NCI-H69 (cell line): ENCODE data around the gene HOXA2.

Experiments
- DNase-seq: peaks from one replicate; lab custom pipeline; 2025; lab: John Stamatoyannopoulos, UW

Gene HOXA2

DNA sequence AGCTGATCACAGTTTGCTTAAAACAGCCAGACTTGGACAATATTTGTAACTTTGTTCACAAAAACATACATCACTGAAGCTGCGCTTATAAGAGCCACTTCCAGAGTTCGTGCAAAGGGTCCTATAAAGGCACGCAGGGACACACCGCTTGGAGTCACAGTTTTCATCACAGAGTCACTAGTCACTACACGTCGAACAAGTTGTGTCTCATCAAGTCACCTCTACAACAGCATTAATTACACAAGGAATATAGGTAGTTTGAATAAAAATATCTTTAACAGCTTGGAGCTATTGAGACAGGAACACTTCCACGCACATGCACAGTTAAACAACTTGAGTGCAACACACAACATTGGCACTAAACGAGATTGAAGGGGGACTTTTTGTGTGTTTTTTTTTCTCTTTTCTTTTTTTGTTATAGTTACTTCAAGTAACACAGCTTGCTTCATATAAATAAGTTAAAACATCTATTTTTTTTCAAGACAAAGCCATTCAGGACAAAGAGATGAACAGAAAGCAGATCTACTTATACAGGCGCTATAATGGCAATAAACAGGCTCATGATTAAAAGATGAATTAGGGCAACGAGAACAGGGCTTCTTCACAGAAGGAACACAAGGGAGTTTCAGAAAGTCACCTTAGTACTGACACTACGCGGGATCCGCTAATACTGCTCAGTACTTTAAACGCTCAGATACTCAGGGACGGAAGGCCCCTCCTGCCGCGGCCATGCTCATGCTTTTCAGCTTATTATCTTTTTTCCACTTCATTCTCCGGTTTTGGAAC is 38.8 kb upstream of the HOXA2 start:
- no peak for DNase-seq

DNA sequence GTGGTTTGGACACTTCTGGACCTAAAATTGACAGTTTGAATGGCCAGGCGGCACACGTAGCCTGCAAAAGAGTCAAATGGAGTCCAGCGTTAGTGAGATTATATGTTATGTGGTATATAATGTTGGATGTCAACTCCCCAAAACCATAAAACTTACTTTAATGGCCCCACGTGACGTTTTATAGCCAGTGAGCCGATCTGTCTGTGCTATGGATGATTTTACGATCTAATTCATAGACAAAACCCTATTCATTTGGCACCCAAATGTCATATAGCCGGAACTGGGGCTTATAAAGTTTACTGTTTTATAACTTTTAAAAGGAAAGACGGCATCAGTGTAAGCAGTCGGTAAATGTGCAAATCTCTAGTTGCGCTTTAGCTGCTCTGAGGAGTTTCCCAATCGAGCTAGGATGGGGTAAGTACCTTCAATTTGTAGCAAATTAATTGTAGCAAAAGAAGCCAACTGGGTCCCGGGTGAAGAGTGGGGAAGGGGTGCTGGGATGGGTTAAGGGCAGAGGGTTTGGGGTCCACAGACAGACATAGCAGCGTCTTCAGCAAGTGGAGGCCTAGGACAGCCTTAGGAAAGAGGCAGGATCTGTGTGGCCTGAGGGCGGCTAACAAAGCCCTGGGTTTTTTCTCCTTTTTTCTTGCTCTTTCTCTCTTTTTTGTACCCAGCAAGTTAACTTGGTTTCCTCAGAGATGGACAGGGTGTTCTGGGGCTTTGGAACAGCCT is 37.8 kb upstream of the HOXA2 start:
- DNase-seq = no peak

DNA sequence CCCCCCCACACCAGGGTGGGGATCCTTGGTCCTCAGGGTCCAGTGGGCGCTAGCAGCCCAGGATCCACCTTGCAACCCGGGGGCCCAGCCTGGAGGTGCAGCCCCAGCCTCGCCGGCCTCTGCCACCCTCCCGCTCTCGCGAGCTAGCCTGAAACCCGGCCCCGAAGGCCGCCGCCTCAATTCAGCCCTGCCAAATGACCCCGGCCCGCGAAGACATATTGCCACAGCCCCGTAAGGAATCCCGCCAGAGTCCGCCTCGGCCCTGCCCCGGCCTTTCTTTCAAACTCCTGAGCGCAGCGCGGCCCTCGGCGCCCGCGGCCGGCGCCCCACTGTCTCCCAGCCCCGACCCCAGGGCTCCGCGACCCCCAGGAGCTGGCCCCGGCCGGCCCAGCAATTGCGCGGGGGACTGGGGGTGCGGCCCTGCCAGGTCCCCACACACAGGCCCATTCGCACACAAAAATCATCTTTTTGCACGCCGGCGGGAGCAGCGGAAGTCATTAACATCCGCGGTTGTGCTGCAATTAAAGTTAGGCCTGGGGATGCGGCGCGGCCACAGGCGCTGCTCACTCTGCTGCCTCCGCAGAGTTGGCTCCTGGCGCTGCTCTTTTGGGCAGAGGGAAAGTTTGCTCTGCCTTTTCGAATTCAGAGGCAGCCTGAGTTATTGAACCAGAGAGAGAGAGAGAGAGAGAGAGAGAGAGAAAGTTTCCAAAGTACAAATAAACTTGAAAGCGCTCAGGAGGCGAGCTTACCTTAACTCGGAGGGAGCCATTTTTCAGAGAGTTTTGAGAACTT is 37.0 kb upstream of the HOXA2 start:
- DNase-seq = no peak

DNA sequence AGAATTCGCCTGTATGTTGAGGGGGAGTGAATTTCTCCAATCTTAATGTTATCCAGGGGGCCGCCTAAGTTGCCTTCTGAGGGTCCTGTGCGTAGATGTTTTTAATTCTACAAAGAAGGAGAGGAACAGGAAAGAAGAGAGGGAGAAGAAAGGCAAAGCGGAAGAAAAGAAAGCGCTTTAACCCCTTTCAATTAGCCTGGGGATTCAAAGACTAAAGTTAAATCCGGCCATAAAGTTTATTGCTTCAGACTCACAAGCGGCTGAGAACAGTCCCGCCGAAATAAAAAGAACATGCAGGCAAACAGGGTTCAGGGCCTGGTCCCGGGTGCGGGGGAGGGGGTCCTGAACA is 36.5 kb upstream of the HOXA2 start:
- DNase-seq = no peak

DNA sequence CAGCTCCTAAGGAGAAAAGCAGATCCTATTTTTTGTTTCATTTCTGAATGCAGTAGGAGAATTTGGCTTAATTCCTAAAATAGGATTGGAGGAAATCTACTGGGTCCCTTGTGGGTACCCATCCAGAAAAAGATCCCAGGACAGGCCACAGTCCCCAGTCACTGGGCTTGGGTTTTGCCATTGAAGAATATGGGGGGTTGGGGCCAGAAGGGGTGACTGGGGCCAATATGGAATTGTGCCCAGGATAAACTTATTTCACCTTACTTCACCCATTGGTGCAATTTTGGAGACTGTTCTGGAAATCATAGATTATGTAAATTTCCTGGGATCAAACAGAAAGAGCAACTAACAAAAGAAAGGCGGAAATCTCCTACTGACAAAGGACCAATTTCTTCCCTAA is 36.0 kb upstream of the HOXA2 start:
- DNase-seq = no peak

DNA sequence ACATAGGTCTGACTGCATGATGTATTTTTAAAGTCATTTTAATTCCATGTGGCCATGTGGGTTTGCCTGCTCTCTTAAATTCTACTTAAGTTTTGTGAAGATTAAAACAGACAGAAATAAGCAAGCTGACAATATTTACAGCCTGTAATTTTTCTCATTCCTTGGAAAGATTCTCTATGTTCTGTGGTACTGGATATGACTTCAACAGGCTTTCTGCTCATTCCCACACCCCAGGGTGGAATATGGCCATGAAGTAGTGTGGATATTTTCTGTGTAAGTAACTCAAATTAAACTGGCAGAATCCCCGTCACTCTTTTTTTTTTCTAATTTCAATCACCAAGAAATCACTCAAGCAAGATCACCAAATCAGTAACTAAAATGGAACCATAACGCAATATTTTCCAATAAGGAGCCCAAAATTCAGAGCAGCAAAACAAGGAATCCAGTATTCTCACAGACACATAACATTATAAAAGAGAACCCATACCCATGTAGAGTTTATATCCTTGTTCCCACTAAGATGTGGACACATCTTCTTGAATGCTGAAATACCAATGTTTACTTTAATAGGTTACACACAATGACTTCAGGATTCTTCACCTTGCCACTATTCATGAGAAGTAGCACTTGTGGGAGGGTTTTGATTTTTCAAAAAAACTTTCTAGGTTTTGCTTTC is 35.3 kb upstream of the HOXA2 start:
- DNase-seq = no peak

DNA sequence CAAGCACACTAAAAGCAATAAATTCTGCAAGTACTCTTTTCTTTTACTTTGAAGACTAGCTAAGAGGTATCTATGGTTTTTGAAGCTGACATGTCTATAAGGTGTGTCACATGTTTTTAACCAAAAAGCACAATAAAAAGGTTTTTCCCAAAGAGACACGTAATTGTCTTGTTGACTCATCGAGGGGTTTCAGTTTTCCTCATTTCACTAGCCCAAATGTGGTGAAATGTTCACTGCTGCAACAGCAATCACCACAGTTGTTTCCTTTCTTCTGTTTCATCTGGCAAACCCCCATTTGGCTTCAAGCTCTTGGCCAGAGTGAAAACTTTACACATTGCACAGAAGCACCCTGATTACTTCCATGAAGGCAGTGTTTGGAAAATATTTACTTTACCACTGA is 31.9 kb upstream of the HOXA2 start:
- peak; percentile 37 for DNase-seq

DNA sequence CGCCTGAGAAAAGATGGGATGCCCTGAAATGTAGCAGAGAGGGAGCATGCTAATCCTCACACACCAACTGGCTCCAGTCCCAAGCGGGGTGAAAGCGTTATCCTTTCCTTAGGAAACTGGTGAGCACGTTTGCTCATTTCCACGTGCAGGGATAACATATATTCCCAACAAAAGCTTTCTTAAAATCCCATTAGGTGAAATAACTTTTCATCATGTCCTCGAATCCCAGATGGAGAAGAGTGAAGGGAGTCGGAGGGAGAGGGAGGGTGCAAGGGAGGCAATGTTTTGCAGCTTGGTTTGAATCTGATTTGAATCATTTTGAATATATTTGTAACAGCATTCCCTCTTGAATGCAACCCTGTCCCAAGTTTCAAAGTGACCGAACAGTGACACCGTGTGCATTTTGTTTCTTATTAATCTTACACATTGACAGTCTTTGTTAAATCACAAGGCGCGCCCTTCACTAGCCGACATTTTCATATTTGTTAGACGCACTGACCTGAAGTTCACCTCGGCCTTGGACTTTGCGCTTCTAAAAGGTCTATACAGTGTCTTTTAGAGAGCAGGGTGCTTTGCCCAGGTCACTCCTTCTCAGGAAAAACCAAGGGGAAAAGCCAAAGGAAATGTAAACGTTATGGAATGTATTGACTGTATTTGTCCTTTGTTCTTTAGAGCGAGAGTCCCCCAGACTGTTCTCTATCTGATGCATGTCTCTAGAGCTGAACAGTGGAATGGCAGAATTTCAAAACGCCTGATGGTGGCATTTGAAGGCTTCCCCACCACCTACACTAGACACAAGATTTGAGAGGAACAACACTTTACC is 31.1 kb upstream of the HOXA2 start:
- DNase-seq = peak; percentile 30

DNA sequence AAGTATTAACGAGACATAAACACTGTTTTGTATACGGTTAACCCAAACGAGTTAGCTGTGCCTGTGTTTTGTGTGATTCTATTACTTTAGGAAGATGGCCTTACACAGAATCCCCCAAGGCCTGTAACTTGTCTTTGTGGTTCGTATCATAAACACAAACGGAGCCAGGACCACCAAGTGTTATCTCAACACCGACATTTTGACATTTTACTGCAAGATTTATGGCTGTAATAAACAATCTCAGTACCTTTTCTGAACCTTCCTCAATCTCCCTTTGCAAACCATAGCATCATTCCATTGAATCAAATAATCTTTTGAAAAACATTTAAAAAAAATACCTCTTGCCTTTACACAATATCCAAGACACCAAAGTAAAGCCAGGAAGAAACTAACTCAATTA is 30.5 kb upstream of the HOXA2 start:
- DNase-seq = no peak

DNA sequence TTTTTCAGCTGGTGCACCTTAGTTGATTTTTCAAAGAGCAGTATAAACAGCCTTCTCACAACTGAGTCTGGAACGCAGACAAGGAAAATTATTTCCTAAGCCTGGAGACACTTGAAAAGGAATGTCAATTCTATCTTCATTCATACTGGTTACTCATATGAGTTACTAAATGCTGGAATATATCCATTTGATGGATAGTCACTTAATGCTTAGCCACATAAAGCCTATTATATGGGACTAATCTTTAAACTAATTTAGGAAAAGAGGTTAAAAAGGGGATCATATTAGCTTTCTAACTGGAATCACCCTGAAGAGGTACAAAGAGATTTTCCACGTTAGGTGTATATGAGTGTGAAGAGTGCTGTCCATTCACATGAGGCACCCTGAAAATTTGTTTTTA is 29.7 kb upstream of the HOXA2 start:
- DNase-seq = no peak

DNA sequence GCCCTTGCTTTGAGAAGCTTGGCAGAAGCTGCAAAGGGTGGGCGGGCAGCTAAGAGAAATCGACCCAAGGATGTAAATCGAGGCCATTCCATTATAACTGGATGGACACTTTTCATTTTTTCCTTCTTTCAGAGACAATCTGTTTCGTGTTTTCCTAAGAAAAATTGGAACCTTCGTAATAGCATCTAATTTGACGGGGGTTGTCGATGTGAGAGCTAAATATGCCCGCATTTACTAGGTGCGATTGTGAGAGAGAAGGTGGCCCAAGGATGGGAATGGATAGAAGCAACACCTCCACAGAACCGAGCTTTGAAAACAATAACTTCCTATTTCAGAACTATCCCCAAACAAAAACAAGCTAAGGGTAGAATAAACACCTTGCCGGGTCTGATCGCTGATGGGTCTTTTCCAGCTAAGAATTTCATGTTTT is 28.9 kb upstream of the HOXA2 start:
- DNase-seq = no peak

DNA sequence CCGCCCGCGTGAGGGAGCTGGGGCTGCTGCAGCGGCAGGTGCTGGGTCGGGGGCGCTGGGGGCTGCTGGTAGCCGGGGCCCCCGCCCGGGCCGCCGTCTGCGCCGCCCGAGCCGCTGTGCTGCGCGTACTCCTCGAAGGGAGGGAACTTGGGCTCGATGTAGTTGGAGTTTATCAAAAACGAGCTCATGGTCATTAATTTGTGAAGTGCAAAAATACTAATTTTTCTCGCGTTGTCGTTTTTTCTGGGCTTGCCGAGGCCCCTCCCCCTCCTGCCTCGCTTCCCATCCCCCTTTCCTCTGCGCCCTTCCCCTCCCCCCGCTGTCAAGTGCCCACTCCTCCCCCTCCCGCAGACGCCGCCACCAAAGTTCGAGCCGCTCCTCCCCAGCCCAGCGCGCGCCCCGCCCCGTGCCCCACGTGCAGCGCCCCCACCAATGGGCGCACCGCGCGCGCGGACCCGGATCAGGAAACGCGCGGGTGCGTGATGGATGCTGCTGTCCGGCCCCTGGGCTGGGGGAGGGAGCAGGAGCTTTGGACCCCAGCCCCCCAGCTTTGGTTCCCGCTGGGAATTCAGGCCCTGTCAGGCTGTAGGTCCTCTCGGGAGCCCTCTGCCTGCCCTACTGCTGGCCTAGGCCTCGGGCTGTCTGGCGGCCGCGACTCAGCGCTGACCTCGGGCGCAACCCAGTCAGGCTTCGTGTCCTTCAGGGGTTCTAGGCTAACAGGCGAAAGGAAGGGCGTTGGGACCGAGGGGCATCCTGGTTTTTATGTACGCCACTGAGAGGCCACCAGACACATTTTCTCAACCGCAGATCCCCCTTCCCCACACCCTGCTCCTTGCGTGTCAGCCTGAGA is 28.3 kb upstream of the HOXA2 start, which contains the start of gene HOXA4:
TSS of gene HOXA4 (minus strand) at position 218 of the 850 bp plus-strand sequence. CDS start at position 194, 24 bp downstream.
- no peak for DNase-seq

DNA sequence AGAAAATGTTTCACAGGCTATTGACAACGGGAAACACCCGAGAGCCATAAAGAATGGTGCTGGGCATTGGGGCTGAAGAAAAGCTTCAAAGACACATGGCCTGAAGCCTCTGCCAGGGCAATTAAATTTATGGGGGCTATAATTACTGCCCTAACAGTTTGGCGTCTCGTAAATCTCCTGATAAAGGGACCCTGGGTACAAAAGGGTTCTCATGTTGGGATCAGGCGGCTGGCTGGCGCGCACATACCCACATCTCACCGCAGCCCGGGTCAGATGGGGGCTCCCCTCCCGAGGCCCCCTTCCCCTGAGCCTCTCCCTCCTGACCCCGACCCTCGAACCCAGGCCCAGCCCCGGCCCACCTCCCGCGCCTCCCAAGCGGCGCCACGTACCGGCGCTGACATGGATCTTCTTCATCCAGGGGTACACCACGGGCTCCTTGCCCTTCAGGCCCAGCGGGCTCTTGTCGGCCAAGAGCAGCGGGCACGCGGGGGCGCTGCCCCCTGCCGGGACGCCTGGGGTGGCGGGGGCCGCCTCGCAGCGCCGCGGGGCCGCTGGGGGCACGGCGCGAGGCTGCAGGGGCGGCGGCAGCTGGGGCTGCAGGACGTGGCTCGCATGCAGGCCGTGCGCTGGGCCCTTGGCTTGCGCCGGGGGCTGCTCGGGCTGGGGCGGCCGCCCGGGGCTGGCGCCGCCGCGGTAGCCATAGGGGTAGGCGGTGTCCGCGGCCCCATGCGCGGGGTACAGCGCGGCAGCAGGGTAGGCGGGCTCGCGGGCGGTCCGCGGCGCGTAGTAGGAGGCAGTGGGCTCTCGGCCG is 27.5 kb upstream of the HOXA2 start:
- DNase-seq = peak; percentile 95

DNA sequence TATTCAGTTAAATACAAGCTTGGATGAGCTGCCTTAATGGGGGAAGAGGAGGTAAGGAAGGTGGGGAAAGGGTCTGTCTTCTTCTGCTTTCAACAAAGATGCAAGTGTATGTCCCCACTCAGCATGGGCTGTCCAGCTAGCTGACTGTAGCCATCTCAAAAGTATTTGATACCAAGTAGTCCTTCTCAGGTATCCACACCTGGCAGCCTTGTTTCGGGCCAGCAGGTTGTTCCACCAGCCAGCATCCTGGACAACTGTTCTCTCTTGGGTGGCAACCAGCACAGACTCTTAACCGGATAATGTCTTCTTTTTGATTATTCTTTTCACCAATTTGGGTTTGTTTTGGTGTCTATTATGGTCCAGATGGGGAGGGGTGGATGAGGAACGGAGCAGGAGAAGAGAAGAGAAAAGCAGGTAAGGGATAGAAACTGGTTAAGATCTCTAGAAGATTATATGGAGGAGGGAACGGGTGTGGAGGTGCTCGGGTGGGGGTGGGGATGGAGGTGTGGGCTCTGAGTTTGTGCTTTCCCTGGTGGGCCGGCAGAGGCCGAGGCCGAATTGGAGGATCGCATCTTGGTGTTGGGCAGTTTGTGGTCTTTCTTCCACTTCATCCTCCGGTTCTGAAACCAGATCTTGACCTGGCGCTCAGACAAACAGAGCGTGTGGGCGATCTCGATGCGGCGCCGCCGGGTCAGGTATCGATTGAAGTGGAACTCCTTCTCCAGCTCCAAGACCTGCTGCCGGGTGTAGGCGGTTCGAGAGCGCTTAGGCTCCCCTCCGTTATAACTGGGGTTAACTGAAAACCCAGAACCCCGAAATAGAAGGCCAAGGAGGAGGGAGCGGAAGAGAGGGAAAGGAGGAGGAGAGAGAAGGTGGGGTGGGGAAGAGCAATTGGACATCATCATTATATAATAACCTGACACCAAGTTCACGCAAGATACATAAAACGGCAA is 26.6 kb upstream of the HOXA2 start:
- DNase-seq = no peak

DNA sequence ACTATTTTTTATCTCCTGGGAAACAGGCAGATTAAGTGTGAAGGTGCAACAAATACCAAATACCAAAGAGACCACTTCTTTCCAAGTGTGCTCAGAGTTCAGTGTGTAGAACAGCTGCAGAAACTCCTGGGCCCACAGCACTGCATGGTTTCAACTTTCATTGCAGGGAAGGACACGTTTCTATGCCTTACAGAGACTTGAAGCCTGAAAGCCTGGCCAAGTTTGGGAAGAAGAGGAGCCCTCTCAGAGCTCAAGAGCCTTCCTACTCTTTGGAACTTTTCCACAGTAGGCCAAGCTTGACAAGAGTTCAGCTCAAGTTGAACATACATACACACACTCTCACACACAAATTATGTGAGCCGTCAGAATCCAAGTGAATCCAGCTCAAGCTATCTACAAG is 25.6 kb upstream of the HOXA2 start:
- peak; percentile 18 for DNase-seq

DNA sequence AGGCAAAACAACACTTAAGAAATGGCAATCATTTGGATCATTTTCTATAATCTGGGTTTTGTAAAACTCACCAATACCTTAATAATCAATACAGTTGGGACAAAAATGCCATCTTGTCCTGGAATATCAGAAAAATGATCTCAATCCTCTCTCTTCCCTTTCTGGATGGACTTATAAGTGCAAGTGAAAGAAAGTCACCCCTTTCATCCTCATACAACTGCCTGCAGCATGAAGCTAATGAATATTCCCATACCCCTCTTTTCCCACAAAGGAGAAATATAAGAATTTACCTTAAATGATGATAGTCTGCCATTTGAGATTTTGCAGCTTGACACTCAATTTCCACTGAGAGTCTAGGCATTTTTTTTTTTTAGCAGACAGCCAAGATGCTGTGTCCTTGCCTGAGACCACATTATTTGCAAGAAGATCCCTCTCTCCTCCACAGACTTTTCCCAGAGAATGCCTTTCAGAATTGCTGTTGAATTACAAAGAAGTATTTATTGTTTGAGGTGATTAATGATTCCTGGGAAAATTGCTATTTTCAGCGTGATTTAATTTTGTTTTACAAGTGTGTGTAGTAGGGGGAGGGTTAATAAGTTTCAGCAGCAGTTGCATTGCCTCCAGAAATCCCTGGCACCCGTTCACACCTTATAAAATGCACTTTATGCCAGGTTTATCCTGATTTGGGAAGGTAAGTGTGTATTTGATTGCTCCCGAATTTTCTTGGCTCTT is 24.3 kb upstream of the HOXA2 start:
- no peak for DNase-seq

DNA sequence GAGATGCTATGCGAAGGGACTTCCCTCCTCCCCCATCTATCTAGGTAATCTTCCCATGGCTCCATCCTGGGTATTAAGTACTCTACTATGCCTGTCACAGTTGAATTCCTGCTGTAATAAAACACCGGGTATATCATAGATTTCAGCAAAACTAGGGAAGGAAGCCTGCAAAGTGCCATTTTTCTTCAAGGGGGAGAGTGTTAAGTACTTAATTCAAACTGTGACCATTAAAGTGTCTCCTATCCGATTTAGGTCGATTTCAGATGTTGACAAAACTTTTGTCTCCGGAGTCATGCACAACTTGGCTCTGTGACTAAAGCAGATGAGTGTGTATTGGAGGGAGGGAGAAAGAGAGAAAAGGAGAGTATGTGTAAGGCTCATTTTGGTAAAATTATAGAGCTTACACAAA is 23.5 kb upstream of the HOXA2 start:
- DNase-seq = peak; percentile 25
